ENCODE results near the gene MSANTD2.

The MSANTD2 gene

DNA sequence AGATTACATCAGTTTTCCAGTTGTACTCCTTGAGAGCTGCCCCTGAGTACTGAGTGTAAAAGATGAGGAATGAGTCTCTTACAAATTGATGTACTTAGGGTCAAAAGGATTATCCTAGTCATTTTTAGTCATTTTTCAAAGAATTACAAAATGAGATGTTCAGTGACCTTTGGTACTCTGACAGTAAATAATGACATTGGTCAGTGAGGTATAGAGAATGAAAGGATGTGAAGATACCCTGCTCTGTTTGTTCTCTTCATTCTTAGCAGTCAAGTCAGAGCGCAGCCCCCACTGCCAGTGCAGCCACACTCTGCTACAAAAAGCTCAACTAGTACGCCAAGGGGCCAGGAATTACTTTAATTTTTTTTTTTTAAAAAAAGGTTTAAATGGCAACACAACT lies 34.0 kb downstream of the MSANTD2 start:
- no peak overlapping the region for H3K4me3 ChIP-seq (ENCODE audit: low read depth, low read length)
- no peak for DNase-seq (ENCODE audit: low read depth)
- TF ChIP-seq CTCF (IDR thresholded peaks at IDR 0.05; ENCODE audit: low read depth, low read length, missing control alignments): no peak

- peak overlapping the region; percentile 70 for H3K4me3 ChIP-seq (ENCODE audit: low read depth, low read length)
- peak; percentile 38 for DNase-seq (ENCODE audit: low read depth)
Observed at GRCh38 chr11:124763156-124763947, 36.9 kb downstream of the MSANTD2 start.

GRCh38 chr11:124762624-124763155 lies 37.5 kb downstream of the MSANTD2 start:
- peak; percentile 0 for TF ChIP-seq CTCF (IDR thresholded peaks at IDR 0.05; ENCODE audit: low read depth, low read length, missing control alignments)
- no peak for DNase-seq (ENCODE audit: low read depth)
- H3K4me3 ChIP-seq (ENCODE audit: low read depth, low read length): peak overlapping the region; percentile 70

More at GRCh38 chr11:124763156-124763947, 36.9 kb downstream of the MSANTD2 start:
- TF ChIP-seq CTCF (IDR thresholded peaks at IDR 0.05; ENCODE audit: low read depth, low read length, missing control alignments): peak; percentile 83

DNA sequence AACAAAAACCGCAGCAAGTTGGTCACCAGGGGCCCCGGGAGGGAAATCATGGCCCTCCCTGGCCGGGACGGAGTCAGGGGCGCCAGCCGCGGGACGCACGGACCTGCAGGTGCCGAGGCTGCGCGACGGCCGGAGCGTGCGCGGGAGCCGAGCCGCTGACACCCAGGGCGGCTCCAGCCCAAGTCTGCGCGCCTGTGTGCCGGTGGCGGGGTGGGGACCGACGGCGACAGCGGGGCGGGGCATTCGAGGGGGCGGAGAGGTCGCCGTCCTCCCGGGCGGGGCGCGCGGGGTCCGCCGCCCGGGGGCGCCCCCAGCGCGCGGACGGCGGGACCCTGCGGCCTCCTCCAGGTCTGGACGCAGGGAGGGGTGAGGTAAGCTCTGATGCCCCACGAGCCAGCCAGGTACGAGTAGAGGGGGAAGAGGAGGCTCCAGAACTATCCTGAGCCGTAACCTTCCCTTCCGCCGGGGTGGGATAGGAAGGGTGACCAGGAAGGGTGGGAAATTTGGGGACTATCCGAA lies 38.0 kb downstream of the MSANTD2 start, which contains the start of gene ESAM:
ESAM (minus strand) TSS at position 186 of the 519 bp plus-strand sequence; CDS start at position 50, 136 bp downstream.
- peak within 1 kb of the TSS; percentile 70 for H3K4me3 ChIP-seq (ENCODE audit: low read depth, low read length)
- no peak for DNase-seq (ENCODE audit: low read depth)
- TF ChIP-seq CTCF (IDR thresholded peaks at IDR 0.05; ENCODE audit: low read depth, low read length, missing control alignments): peak; percentile 19

DNA sequence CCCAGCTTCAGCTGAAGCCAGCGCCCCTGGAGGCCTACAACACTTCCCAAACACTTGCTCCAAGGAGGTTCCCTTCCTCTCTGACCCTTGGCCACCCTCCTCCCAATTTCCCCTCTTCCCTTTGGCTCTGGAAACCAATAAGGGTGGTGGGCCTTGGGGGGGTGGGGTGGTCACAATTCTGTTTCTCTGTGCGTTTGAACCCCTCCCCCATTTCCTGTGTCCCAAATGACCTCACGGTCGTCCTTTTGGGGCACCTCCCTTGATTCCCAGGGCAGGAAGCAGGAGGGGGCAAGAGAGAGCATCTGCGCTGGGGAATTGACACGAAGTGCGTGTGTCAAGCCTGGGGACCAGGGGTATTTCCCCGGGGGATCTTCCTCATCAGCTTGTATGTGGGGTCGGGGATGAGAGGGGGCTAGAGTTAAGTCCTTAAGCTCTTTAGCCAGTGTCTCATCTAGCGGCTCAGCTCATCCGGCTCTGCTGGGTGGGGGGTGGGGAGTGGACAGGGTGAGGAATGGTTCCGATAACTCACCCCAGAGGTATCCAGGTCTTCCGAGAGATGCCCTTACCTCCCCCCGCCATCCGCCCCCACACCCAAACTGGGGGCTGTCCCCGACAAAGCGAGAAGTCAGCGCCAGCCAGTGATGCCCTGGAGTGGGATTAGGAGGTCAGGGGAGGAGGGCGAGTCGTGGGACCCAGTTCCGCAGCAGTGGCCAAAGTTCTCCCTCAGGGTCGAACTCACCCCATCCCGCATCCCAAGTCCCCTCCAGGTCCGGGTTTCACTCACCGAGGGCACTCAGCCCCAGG lies 38.7 kb downstream of the MSANTD2 start:
- peak; percentile 27 for TF ChIP-seq CTCF (IDR thresholded peaks at IDR 0.05; ENCODE audit: low read depth, low read length, missing control alignments)
- no peak for DNase-seq (ENCODE audit: low read depth)
- peak overlapping the region; percentile 70 for H3K4me3 ChIP-seq (ENCODE audit: low read depth, low read length)

DNA sequence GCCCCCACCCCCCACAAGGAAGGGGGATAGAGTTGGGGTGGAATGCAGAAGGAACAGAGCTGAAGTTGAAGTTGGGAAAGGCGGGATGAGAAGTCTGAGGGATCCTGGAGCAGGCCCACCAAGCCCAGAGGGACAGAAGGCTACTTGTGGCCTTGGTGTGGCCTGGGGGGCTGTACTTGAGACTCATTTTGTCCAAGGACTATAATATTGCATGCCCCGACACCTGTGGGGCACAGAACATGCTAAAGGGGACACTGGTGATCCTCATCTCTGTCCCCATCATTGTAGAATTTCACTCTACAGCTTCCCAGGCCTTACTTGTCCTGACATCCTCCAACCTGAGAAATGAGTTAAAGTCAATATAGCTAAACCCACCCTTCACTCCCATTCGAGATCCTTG lies 39.4 kb downstream of the MSANTD2 start:
- TF ChIP-seq CTCF (IDR thresholded peaks at IDR 0.05; ENCODE audit: low read depth, low read length, missing control alignments): no peak
- peak overlapping the region; percentile 70 for H3K4me3 ChIP-seq (ENCODE audit: low read depth, low read length)
- no peak for DNase-seq (ENCODE audit: low read depth)

All from GM12864 (cell line).